T-helper 1 cell treated with Interleukin-12 subunit alpha and Interleukin-12 subunit beta and Interleukin-4 antibody, amounts not matched to agents 30 ng/mL and 1 ng/mL, for 36 hours (primary cell): ENCODE results near the gene RRM2. TPM values are rescaled to one million over a fixed set of nuclear protein-coding genes. Genes with fewer than 3 reads are reported as not detected.
"Not testable (repeated sequence)": the region's sequence is repeated elsewhere in the genome, so short reads cannot be mapped to it uniquely, and the experiment has no call there.

Source experiments
- intact Hi-C: fragments of 100-400 bp; cut with micrococcal nuclease; formaldehyde crosslinking; loops from one replicate; pipeline ENCODE4 v1.15.1; 2024
- total RNA-seq: library from RNA; stranded (reverse); gene quantifications from 2 replicates; pipeline ENCODE4 v1.2.3, GENCODE V29; 2022

RRM2 gene
- total RNA-seq, 1 donor from 2014 or later, result 333 TPM

DNA sequence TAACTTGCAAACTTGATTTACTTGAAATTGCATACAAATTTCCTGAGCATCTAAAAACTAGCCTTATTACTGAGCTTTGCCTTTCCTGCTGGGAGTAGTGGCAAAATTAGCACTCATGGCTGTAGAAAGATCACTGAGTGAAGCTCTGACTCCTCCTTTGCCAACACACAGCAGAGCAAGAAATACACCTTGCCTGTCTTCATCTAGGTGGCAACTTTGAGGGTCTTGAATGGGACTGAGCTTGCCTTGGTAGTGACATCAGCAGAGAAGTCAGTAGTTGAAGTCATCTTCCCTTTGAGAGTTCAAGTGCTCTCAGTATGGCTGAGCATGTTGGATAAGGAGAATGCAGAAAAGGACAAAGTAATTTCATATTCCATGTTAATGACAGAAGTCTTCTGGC lies 5.9 kb downstream of the RRM2 start:
- intact Hi-C loops, result loop anchor here (10.0 kb wide), 1 partner anchor 206 kb away; no protein-coding TSS in a partner anchor

DNA sequence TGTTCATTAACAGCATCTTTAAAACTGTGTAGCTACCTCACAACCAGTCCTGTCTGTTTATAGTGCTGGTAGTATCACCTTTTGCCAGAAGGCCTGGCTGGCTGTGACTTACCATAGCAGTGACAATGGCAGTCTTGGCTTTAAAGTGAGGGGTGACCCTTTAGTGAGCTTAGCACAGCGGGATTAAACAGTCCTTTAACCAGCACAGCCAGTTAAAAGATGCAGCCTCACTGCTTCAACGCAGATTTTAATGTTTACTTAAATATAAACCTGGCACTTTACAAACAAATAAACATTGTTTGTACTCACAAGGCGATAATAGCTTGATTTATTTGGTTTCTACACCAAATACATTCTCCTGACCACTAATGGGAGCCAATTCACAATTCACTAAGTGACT lies 7.0 kb downstream of the RRM2 start:
- intact Hi-C loops, result loop anchor here (10.0 kb wide), 1 partner anchor 205 kb away; no protein-coding TSS in a partner anchor

DNA sequence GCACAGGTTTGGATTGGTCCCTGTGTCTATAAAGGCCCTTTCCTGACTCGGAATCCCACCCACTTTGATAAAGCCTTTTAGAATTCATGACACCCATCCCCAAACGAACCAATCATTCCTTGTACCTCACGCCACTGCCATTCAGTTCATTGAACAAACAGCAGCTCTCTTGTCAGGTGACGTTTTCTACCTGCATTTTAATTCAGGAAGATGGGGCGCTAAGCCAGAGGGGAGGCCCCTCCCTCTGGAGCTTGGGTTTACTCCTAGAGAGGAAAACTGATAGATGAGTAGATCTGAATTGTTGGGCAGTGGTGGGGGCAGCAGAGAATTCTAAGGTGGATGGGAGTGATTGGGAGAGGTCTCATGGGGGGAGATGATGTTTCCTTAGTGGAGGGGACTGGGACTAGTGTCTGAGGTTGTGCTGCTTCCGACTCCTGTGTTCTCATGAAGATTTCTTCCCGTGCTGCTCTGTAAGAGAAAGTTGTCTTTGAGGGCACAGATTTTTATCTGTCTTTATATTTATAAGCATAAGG lies 9.6 kb downstream of the RRM2 start:
- intact Hi-C loops, result no loop called here

DNA sequence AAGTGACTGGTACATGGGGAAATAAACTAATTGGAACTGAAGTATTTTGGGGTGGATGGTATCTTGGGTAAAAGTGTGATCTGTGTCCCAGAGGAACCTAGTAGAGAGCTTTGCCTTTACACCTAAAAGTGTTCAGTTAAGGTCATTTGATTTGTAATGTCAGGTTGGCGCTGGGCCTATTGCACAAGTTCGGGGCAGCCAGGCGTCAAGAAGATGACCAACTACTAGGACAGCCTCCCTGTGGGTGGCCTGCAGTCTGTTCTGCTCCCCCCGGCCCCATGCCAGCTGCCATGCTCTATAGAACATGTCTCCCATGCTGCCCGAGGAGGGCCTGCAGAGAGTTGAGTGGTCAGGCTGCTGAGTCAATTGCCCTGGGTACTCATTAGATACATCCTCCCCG lies 10.1 kb downstream of the RRM2 start:
- intact Hi-C loops, result no loop called here

DNA sequence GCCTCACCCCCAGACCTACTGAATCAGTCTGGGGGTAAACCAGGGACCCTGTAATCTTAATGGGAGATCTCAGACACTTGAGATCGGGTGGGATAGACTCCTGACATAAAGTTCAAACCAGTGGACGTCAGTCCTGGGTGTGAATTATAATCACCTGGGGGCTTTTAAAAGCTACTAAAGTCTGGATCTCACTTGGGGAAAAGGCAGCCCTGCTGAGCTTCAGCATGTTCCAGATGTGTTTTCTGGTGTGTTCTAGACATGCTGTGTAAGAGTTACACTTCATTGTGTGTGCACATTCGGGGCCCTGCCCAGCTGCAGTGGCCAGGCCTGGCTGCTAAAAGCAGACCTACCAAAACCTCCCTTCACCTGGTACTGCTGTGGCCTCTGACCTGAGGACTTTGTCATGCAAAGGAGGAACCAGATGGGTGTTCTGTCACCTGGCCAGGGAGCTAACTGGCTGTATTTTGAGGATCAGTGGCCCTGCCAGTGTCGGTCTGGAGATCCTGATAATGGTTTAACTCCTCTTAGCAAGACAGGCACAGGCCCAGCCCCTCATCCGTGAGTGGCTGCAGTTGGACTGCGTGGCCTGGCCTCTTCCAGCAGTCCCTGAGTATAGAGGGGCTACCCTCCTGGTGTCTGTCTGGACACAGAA lies 10.6 kb downstream of the RRM2 start:
- intact Hi-C loops, result no loop called here

DNA sequence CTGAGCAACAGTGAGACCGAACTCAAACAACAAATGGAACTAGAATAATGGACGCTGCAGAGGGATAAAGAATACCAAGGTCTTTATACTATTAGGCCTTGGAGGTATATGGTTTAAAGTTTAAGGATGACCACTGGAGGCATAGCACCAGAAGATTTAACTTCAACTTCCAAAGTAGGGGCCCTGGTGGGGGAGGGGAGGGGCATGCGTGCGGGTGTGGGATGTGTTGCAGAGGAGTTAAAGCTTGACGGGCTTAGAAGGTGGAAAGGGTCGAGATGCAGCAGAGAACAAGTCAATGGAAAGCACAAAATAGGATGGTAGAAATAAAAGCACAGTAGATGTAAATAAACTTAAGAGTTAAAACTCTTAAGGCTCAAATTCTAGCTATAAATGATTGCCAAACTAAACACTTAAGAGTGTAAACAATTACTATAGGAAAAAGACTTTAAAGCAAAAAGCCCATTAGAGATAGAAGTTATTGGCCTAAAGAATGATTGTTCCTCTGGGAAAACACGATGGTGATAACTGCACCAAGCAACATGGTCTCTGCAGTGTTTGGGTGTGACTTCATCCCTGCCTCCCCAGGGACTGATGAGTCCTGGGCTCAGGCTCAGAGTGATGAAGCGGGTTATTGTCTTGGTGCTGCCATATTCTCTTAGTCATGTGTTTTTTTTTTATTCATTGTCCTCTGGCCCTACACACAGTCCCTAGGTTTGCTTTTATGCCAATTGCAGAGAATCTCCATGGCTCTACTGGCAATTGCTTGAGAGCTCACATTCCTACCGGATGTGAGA lies 13.0 kb downstream of the RRM2 start:
- intact Hi-C loops, result no loop called here

DNA sequence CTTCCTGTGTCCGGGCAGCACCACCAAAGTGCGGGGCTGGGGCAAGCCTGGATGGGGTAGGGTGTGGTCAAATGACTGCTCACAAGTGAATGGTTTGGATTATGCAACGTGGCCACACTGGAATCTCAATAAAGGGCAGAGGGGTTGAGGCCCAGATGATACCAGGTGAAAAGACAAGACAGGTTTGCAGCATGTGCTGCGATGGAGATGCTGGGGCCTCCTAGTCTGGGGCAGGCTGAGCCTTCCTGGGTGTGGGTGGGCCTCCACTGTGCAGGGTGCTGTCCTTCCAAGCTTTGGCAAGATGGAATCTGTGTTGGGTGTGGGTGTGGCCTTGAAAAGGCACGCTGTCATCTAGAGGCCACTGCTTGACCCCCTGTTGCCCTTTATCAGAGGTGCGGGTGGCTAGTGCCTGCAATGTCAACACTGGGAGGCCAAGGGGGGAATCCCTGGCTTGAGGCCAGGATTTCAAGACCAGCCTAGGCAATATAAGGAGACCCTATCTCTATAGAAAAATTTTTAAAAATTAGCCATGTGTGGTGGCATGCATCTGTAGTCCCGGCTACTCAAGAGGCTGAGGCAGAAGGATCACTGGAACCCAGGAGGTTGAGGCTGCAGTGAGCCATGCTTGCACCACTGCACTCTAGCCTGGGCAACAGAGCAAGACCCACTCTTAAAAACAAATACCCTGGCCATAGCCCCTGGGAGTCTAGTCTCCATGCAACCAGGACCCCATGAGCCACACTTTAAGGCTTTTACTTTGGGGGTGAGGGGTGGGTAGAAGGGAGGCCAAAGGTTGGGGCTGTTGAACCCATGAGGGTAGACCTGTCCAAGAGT lies 13.8 kb downstream of the RRM2 start:
- intact Hi-C loops, result no loop called here

DNA sequence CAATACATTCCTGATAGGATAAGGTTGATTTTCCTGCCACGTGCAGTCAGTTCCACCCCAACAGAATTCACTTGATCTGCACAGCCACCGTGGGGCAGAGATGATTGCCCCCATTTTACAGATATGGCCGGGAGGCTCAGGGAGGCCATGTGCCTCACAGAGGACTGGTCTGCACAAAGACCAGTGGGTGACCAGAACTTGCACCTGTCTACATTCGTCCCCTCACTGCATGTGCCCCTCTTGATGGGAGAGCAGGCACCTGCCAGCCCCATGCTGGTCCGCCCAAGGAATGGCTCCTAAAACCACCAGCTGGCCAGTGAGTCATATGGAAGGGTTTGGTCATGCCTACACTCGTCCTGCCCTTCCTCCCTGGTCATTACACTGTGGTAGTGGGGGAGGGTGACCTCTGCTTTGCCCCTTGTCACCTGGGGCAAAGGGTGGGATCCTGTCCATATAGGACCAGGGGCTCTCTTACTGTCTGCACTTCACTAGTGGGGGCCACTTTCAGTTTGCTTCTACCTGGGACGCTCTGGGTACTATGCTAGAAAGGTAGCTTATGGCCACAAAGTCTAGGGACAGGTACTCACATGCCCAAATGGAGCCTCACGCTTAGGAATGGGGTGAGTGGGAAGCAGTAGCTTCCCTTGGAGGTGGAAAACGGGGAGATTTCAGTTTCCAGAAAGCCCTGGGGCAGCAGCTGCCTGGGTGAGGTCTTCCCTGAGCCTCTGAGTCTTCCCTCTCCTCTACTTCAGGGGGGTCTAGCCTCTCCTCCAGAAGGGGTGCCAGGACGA lies 14.7 kb downstream of the RRM2 start:
- intact Hi-C loops, result no loop called here

DNA sequence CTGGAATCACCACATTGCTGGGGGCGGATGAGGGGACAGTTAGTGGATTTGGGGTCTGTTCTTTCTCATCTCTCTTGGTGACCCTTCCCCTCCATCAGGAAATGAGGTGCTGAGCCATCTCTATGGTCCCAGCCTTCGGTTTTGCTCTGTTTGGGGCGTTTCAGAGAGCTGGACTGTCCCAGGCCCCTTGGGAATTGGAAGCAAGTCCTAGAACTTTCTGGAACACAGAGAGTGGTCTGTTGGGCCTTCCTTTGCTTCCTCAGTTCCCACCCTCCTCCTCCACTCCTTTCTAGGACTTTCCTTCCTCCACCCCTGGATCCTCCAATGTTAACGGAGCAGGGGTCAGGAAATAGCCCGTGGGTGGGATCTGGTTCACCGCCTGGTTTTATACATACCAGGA lies 17.0 kb downstream of the RRM2 start:
- intact Hi-C loops, result no loop called here

DNA sequence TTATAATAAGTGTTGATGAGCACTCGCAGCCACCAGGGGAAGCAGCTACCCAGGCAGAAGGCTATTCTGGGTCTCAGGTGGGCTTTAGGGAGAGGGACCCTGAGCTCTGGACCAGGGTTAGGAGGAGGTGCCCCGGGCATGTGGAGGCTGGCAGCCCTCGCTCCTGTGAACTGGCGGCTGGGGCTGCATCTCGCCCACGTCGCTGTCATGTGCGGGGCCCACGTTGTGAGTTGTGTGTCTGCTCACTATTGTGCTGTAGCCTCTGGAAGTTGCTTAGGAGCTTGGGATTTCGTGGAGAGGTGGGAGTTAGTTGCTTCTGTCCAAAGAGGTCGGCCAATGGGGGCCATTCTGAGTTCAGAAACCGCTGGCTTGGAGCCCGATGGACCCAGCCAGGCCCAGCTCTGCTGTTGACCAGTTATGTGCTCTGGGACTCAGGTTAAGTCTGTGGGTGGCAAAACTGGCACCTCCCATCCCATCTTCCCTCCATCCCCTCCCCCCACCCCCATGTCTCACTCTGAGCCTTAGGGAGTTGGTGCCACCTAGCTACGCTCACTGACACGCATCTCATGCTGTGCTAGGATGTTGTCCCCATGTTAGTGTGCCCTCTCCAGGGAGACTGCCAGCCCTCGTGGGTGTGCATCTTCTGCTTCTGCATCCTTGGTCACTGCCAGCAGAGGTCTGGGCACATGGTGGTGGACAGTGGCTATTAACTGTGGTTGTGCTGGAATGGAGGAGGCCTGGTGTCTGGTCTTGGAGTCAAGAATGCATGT lies 18.5 kb downstream of the RRM2 start:
- intact Hi-C loops, result loop anchor here (2.0 to 5.0 kb wide), 2 partner anchors 16 to 161 kb away; partner anchors contain the start of gene HPCAL1

DNA sequence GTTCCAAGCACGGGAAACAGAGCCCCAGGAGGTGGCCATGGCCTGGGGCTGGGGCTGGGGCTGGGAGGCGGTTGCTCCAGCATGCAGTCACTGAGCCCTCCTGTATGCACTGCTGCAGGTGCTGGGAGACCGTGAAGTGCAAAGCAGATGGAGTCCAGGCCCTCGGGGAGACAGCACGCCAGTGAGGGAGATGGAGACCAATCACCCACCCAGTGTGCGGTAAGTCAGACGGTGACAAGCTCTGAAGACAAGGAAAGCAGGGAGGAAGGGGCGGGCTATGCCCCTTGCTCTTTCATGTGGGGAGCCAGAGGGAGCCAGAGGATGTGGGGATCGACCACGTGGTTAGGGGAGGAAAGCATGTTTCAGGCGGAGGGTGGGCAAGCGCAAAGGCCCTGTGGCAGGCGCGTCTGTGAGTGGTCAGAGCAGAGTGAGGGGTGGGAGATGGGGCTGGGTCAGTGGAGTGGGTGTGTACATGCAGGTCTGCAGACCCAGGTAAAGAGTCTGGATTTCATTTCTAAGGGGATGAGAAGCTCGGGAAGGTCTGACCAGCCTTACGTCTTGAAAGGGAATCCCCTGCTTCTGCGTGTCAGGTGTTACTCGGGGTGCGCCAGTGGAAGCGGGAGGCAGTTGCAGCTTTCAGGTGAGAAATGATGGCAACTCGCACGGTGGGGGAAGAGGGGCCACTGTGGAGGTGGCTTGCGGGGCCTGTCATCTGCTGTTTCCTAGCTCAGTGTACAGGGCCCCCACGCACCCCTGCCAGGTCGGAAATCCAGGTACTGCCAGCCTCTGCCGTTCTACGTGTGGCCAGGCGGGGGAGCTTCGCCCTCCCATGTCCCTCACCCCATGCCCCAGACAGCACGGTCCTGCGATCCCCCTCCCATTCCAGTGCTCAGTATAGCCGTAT lies 19.4 kb downstream of the RRM2 start:
- intact Hi-C loops, result loop anchor here (1.0 to 5.0 kb wide), 3 partner anchors 17 to 267 kb away; partner anchors contain the start of gene HPCAL1

DNA sequence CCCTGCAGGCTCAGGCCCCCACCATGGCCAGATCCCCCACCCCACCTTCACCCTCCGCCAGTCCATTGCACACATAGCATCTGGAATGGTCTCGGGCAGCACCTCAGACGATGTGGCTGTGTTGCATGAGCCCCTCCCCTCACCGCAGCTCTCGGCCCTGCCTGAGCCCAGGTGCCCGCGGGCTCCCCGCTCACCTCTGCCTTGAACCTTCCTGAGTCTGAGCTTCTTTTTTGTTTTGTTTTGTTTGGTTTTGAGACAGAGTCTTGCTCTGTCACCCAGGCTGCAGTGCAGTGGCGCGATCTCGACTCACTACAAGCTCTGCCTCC lies 20.1 kb downstream of the RRM2 start:
- intact Hi-C loops, result loop anchor here (1.0 to 5.0 kb wide), 2 partner anchors 160 to 267 kb away; partner anchors contain the start of gene HPCAL1

DNA sequence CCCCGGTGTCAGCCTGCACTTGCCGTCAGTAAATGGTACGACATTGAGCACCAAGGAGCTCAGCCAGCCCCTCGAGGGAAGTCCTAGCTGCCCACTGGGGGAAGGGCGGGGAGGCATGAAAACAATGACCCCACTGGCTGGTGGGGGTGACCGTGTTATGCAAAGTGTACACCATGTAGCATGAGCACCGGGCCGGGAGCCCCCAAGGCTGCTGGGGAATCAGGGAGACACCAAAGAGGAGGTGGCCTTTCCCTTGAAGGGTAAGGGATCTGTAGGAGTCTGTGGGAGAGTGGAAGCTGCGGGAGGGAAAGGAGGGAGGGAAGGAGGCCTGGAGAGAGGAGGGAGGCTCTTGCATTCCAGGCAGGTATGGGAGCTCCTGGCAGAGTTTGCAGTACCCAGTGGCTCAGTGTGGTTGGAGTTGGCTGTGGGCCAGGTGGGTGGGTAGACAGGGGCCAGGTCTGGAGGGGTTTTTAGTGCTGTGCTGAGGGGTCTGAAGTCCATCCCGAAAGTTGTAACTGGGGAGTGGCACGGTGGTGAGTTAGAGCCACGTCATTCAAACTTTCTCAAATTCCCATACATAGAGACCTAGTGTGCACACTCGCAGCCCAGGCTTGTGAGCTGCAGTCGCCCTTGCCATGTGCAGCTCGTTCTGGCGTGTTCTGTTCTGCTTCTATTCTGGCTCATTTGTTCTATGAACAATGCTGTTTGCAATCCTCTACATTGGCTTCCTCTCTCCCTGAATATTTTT lies 22.4 kb downstream of the RRM2 start:
- intact Hi-C loops, result loop anchor here (5.0 kb wide), 1 partner anchor 157 kb away; the partner anchor contains the start of gene HPCAL1

DNA sequence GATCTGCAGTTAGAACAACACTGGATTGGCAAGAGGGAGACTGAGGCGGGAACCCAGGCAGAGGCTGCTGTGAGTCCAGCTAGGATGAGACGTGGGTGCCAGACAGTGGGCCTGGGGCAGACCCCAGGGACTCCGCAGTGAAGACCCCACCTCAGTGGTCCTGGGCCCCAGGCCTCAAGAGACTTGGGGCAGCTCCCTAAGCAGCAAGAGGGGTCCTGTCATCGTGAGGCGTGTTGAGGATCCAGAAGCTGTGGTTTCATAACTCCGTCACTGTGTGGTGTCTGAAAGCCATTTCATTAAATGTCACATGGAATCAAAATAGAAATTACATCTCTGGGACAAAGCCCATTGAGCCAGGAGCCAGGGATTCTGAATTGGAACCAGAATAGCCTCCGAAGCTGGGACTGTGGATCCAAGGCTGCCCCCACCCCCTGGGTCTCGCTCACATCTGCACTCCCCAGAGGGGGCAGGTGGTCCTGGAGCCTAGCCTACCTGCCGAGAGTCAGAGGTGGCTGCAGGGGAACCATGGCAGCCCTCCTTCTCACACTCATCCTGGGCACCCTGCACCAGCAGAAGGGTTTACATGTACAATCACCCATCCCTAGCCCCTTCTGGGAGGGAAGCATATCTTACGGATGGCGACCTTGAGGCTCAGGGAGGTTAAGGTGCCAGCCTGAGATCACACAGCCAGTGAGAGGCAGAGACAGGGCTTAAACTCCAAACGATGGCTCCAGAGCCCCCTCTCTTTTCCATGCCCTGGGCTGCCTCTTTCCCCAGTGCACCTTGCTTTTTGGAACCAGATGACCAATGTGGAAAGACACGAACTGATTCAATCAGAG lies 23.2 kb downstream of the RRM2 start:
- intact Hi-C loops, result no loop called here

DNA sequence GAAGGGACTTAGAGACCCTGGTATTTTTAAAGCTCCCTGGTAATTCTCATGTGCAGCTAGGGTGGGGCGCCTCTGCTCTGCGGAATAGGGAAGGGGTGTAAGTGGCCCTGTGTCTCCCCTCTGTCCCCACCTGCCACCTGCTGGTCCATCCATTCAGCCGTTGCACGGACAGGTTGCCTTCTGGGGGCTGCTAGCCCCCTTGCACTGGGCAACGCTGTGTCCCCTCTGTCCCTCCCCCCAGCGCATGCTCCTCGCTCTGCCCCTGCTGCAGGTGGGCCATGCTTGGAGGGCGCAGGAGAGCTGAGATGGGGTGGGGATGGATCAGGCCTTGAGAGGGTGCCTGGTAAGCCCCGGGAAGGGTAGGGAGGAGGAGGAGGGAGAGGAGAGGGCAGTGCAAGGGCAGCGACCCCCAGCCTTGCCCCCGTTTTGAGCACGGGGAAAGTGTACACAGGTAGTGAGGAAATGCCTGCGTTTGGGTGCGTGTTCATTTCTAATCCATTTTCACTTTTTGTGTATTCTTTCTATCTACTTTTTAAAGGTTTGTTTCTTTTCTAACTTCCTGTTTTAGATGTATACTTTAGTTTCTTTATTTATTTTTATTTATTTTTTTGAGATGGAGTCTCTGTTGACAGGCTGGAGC lies 23.9 kb downstream of the RRM2 start:
- intact Hi-C loops, result no loop called here

DNA sequence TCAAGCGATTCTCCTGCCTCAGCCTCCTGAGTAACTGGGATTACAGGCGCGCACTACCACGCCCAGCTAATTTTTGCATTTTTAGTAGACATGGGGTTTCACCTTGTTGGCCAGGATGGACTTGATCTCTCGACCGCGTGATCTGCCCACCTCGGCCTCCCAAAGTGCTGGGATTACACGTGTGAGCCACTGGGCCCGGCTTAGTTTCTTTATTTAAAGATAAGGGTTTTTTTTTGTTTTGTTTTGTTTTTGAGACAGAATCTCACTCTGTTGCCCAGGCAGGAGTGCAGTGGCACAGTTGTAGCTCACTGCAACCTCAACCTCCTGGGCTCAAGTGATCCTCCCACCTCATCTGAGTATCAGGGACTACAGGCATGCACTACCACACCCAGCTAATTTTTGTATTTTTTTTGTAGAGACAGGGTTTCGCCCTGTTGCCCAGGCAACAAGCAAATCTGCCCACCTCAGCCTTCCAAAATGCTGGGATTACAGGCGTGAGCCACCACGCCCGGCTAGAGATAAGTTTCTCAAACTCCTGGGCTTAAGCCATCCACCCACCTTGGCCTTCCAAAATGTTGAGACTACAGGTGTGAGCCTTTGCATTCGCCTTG lies 24.6 kb downstream of the RRM2 start:
- intact Hi-C loops, result not testable (repeated sequence)
